Measurements from ENCODE around the gene SMYD5.

GRCh38 chr2:73264783-73265182 is 50.7 kb downstream of the SMYD5 start:
- TF ChIP-seq POLR2AphosphoS5 (IDR thresholded peaks at IDR 0.05): no peak
- no peak for TF ChIP-seq EP300 (IDR thresholded peaks at IDR 0.05)
- no peak for TF ChIP-seq CTCF (IDR thresholded peaks at IDR 0.05)
- no peak for TF ChIP-seq POLR2A (IDR thresholded peaks at IDR 0.05)
